ENCODE data around the gene TOP3B.

GRCh38 chr22:22006596-22006990 is 24.0 kb upstream of the TOP3B start:
- no peak for TF ChIP-seq CTCF (conservative IDR thresholded peaks at IDR 0.05 in 1 of 2, IDR thresholded peaks at IDR 0.05 in 1 of 2; ENCODE audit: low read depth in 1 of 2, low read length in 2 of 2)
- no peak for TF ChIP-seq EZH2 (IDR thresholded peaks at IDR 0.05; ENCODE audit: low read length, missing control alignments)

All from fibroblast of lung (primary cell).